Activated naive CD4-positive, alpha-beta T cell treated with anti-CD3 and anti-CD28 coated beads, Interleukin-2, amount 10 ng/mL, durations not matched to agents 7 days and 5 days (primary cell): ENCODE results near the gene PDS5B.

Experiments used
- CTCF ChIA-PET: fragments of 350-600 bp; sonication (Branson Sonifier 250); formaldehyde crosslinking; loops from one replicate; lab custom pipeline; 2021; ENCODE audit warnings: antibody characterized with exemption; lab: Charles Lee
- DNase-seq: peaks from one replicate; pipeline ENCODE4 v3.0.0-alpha.2; 2020
- H3K27ac Mint-ChIP-seq: one replicate; pipeline ENCODE4 v1.8.0; 2021; ENCODE audit warnings: mild to moderate bottlenecking, moderate library complexity, mixed read lengths
- H3K27me3 Mint-ChIP-seq: one replicate; pipeline ENCODE4 v1.8.0; 2021; ENCODE audit warnings: mild to moderate bottlenecking, mixed read lengths
- H3K36me3 Mint-ChIP-seq: one replicate; pipeline ENCODE4 v1.8.0; 2021; ENCODE audit warnings: mixed read lengths
- H3K4me1 Mint-ChIP-seq: one replicate; pipeline ENCODE4 v1.8.0; 2021; ENCODE audit warnings: mixed read lengths
- H3K4me3 Mint-ChIP-seq: one replicate; pipeline ENCODE4 v1.8.0; 2021; ENCODE audit warnings: mild to moderate bottlenecking, moderate library complexity, mixed read lengths
- H3K9me3 Mint-ChIP-seq: one replicate; pipeline ENCODE4 v1.8.0; 2021; ENCODE audit warnings: mixed read lengths

PDS5B gene

DNA sequence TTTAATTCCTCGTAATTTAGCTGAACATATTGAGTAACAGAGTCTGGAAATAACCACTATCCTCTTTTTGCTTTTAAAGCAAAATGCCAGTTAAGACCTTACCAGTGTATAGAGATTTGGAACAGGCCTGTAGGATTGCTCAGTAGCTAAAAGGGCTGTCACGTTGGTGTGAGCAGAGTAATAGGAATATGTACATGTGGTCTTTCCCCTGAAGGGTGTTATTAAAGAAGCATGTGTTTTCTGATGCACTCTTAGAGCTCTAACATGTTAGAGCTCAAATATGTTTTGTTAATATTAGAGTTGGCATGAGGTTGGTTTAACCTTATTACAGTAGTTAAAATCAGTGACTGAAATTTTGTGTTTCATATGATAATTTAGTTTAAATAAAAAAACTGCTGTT lies 172.9 kb downstream of the PDS5B start:
- Mint-ChIP-seq H3K36me3 (peaks cover 63% of the 10 kb centered on the region), H3K4me1 (no peaks in the 10 kb centered on the region)

DNA sequence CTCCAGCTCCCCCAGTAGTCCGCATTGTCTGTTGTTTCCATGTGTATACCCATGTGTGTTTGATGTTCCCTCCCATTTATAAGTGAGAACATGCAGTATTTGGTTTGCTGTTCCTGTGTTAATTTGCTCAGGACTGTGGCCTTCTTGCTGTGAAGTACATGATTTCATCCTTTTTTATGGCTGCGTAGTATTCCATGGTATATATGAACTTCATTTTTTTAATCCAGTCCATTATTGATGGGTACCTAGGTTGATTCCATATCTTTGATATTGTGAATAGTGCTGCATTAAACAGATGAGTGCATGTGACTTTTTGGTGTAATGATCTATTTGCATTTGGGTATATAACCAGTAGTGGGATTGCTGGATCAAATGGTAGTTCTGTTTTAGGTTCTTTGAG lies 175.2 kb downstream of the PDS5B start:
- Mint-ChIP-seq H3K36me3 (peaks cover 60% of the 10 kb centered on the region), H3K27ac (no peak overlapping the region)

More for the DNA sequence above, 172.9 kb downstream of the PDS5B start:
- H3K27ac Mint-ChIP-seq: no peak overlapping the region
- H3K9me3 Mint-ChIP-seq: peaks cover 6% of the 10 kb centered on the region
- DNase-seq: no peak
- H3K4me3 Mint-ChIP-seq: no peak overlapping the region
- CTCF ChIA-PET: interaction anchor here (0.8 to 1.1 kb wide), 2 partner anchors 19 to 88 kb away, joined by 3 read pairs; no protein-coding TSS in a partner anchor
- H3K27me3 Mint-ChIP-seq: no peaks in the 10 kb centered on the region

DNA sequence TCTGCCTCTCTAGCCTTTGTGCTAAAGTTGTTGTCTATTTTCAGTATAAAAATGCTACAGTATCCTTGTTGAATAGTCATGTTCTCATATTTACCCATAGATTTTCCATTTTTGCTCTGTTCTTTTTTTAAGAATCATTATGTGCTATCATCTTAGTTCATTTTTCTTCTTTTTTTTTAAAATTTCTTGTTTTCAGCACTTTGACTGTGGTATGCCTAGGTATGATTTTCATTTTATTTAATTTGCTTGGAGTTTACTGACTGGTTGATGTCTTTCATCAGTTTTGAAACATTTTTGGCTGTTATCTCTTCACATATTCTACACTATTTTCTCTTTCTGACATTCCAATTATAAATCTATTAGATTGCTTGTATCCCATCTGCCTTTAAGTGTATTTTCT lies 192.9 kb downstream of the PDS5B start:
- H3K27ac Mint-ChIP-seq: no peak overlapping the region
- H3K9me3 Mint-ChIP-seq: peaks cover 3% of the 10 kb centered on the region
- H3K4me3 Mint-ChIP-seq: no peak overlapping the region
- H3K36me3 Mint-ChIP-seq: peaks cover 42% of the 10 kb centered on the region
- CTCF ChIA-PET: interaction anchor here (0.9 kb wide), 1 partner anchor 20 kb away, joined by 3 read pairs; no protein-coding TSS in a partner anchor
- H3K27me3 Mint-ChIP-seq: no peaks in the 10 kb centered on the region
- no peak for DNase-seq
- peaks cover 21% of the 10 kb centered on the region for H3K4me1 Mint-ChIP-seq

More for the DNA sequence above, 175.2 kb downstream of the PDS5B start:
- Mint-ChIP-seq H3K4me3 (no peak overlapping the region), H3K27me3 (no peaks in the 10 kb centered on the region), H3K9me3 (peaks cover 6% of the 10 kb centered on the region), H3K4me1 (no peaks in the 10 kb centered on the region)
- no peak for DNase-seq
- CTCF ChIA-PET: no interaction called here

DNA sequence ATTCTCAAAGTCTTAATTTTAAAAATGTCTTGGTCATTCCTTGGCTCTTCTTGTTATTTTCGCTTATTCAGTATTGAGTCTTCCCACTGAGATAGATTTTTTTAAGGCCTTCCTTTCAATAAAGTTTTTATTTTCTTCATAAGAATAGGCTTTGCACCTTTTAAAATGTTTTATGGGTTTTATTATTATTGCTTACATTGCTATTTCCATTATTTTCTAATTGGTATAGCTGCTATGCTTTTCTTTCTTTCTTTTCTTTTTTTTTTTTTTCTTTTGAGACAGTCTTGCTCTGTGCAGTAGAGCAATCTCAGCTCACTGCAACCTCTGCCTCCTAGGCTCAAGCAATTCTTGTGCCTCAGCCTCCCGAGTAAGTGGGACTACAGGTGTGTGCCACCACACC lies 195.7 kb downstream of the PDS5B start:
- Mint-ChIP-seq H3K4me3 (no peak overlapping the region), H3K36me3 (peaks cover 39% of the 10 kb centered on the region), H3K4me1 (peaks cover 37% of the 10 kb centered on the region), H3K27ac (no peak overlapping the region), H3K9me3 (peaks cover 3% of the 10 kb centered on the region), H3K27me3 (no peaks in the 10 kb centered on the region)
- no peak for DNase-seq
- CTCF ChIA-PET: no interaction called here

DNA sequence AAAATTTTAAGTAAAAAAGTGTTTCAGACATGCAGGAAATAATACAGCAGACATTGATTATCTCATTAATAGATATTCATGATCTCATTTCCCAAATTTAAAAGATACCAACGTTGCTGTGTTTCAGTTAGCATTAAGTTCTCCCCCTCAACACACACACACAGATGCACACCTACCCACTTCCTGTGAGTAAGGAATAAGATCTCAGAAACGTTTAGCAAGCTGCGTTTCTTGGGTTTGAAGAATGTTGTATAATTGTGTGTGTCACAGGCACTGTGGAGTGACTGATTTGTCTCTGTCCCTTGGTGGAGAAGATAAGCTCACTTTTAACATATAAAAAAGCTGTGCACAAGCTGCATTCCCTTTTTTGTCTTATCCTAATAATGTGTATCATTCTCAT lies 196.8 kb downstream of the PDS5B start:
- H3K27me3 Mint-ChIP-seq: no peaks in the 10 kb centered on the region
- peaks cover 3% of the 10 kb centered on the region for H3K9me3 Mint-ChIP-seq
- CTCF ChIA-PET: interaction anchor here (1.3 kb wide), 1 partner anchor 130 kb away, joined by 3 read pairs; no protein-coding TSS in a partner anchor
- peak; percentile 37 for DNase-seq
- peaks cover 37% of the 10 kb centered on the region for H3K4me1 Mint-ChIP-seq
- peaks cover 40% of the 10 kb centered on the region for H3K36me3 Mint-ChIP-seq
- peak overlapping the region; percentile 64 for H3K27ac Mint-ChIP-seq
- peak overlapping the region; percentile 58 for H3K4me3 Mint-ChIP-seq

DNA sequence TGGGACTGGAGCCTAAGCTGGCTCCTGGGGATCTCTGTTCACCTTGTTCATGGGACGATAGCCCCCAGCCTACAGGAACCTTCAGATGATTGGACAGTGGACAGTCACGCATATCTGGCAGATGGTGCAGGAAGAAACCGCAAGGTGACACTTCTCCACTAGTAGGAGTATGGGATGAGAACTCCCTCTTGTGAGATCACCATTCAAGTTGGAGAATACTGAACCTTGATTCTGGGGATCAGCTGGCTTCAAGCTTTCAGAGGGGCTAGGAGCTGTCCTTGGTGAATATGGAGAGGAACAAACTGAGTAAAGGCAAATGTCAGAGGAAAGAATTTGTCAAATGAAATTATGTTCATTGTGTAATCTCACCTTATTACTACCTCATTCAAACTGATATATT lies 204.5 kb downstream of the PDS5B start:
- CTCF ChIA-PET: no interaction called here
- Mint-ChIP-seq H3K27me3 (no peaks in the 10 kb centered on the region), H3K27ac (peak overlapping the region; percentile 96), H3K9me3 (peaks cover 8% of the 10 kb centered on the region), H3K4me3 (no peak overlapping the region), H3K36me3 (peaks cover 37% of the 10 kb centered on the region), H3K4me1 (peaks cover 61% of the 10 kb centered on the region)
- DNase-seq: no peak

DNA sequence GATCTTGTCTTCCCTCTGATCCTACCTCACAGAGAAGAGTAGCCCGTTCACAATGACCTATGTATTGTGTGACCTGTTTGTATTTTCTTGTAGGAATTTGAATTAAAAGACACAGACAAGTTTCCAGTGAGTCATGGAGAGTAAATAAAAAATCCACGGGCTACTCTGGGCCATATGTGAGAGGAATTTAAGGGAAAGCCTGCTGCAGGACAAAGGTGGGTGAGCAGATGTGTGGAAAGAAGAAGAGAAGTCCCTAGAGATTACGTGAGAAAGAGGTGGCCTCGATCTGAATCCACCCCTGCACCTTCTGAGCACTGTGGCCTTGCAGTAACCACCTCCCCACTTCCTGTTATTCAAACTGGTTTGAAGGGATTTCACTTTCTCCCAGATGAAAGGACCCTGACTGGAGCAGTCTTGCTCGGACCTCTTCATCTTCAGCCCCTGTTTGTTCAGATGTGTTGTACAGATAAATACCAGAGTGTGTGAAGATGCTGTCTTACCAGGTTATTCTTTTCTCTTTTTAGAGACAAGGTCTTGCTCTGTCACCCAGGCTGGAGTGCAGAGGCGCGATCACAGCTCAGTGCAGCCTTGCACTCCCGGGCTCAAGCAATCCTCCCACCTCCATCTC lies 205.4 kb downstream of the PDS5B start:
- peak; percentile 78 for DNase-seq
- peak overlapping the region; percentile 96 for H3K27ac Mint-ChIP-seq
- H3K4me3 Mint-ChIP-seq: peak overlapping the region; percentile 27
- H3K27me3 Mint-ChIP-seq: no peaks in the 10 kb centered on the region
- H3K36me3 Mint-ChIP-seq: peaks cover 34% of the 10 kb centered on the region
- peaks cover 11% of the 10 kb centered on the region for H3K9me3 Mint-ChIP-seq
- peaks cover 57% of the 10 kb centered on the region for H3K4me1 Mint-ChIP-seq
- CTCF ChIA-PET: interaction anchor here (1.0 kb wide), 1 partner anchor 55 kb away, joined by 6 read pairs; no protein-coding TSS in a partner anchor

DNA sequence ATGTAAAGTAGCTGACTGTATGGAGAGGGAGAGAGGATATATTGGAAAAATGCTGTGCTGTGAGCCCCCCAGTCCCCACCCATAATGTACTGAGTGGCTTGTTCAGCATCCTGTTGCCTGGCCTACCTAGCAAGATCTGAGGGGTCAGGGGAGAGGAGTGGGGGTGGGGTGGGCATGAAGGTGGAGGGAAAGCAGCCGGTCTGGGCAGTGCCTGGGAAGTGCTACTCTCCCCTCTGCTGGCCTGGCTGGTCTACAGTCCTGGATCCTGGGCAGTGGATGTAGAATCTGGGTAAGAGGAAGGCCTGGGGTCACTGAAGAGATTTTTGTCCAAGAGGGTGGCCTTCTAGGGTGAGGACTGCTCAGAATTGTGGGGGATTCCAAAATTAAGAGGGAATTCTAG lies 210.5 kb downstream of the PDS5B start:
- Mint-ChIP-seq H3K4me3 (no peak overlapping the region), H3K4me1 (peaks cover 32% of the 10 kb centered on the region), H3K27ac (no peak overlapping the region), H3K36me3 (peaks cover 14% of the 10 kb centered on the region), H3K27me3 (no peaks in the 10 kb centered on the region), H3K9me3 (peaks cover 12% of the 10 kb centered on the region)
- DNase-seq: no peak
- CTCF ChIA-PET: no interaction called here

DNA sequence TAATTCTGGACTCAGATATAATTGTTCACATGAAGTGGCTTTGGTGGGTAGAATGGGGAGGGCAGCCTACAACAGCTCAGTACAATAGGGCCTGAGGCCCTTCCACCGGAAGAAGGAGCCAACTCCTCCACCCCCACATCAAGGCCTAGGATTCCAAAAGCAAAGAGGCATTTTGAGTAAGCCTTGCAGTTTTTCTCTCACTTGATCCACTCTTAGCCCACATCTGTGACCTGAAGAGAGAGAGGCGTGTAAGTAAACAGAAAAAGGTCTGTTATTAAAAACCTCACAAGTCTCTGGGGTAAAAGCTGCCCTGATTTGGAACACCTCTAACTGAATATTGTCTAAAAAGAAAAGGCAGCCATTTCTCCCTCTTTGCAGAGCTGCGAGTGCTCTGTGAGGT lies 215.9 kb downstream of the PDS5B start:
- Mint-ChIP-seq H3K27ac (no peak overlapping the region), H3K4me1 (no peaks in the 10 kb centered on the region), H3K27me3 (peaks cover 10% of the 10 kb centered on the region), H3K4me3 (no peak overlapping the region), H3K36me3 (peaks cover 4% of the 10 kb centered on the region), H3K9me3 (peaks cover 12% of the 10 kb centered on the region)
- CTCF ChIA-PET: interaction anchor here (1.1 kb wide), 1 partner anchor 19 kb away, joined by 4 read pairs; no protein-coding TSS in a partner anchor
- no peak for DNase-seq

DNA sequence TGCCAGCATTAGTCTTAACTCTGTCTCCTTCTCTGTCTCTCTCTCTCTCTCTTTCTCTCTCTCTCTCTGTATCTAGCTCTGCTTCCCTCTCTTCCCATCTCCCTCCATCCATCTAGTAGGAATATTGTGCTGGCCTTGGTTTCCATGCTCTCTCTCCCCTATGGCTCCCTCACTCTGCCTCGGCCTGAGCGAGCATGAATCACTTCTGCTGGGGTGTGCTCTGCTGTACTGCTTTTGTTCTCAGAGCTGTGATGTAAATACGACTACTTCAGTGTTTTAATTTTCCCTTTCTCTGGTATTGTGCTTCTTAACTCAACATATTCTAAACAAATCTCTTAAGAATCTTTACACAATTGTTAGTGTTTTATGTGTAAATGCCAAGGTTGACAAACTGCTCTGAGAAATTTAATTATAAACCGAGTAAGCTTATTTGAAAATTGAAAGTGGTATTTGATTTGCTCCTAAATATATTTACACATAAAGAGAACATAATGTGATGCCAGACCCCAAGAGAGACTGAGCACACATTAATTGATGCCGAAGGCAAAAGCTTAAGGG lies 218.5 kb downstream of the PDS5B start:
- H3K4me1 Mint-ChIP-seq: no peaks in the 10 kb centered on the region
- CTCF ChIA-PET: interaction anchor here (1.5 kb wide), 1 partner anchor 11 kb away, joined by 3 read pairs; no protein-coding TSS in a partner anchor
- H3K36me3 Mint-ChIP-seq: peaks cover 2% of the 10 kb centered on the region
- no peak overlapping the region for H3K27ac Mint-ChIP-seq
- DNase-seq: no peak
- no peak overlapping the region for H3K4me3 Mint-ChIP-seq
- peaks cover 12% of the 10 kb centered on the region for H3K9me3 Mint-ChIP-seq
- H3K27me3 Mint-ChIP-seq: peaks cover 10% of the 10 kb centered on the region

DNA sequence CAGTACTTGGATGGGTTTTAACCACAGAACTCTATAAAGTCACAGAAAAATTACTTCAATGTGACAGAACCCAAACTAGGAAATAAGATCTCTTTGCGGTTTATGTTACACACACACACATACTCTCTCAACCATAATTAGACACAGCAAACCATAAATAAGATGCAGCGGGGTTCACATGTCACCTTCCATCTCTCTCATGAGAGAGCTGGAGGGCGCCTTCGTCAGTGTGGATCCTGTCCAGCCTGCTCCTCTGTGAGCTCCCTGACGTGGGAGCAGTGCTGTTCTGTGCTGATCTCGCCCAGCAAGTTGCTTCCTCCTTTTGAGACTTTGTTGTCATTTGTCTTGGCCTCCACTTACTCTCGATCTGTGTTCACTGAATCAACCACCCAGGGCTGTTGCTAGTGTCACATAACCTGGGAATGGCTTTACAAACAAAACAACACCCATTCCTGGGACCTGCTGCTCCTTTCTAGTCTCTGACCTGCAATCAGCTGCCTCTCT lies 225.1 kb downstream of the PDS5B start:
- H3K9me3 Mint-ChIP-seq: peaks cover 20% of the 10 kb centered on the region
- H3K4me3 Mint-ChIP-seq: peak overlapping the region; percentile 35
- H3K36me3 Mint-ChIP-seq: peaks cover 8% of the 10 kb centered on the region
- peaks cover 24% of the 10 kb centered on the region for H3K4me1 Mint-ChIP-seq
- DNase-seq: peak; percentile 58
- CTCF ChIA-PET: interaction anchor here (0.8 kb wide), 1 partner anchor 131 kb away, joined by 3 read pairs; no protein-coding TSS in a partner anchor
- H3K27ac Mint-ChIP-seq: peak overlapping the region; percentile 86
- peaks cover 5% of the 10 kb centered on the region for H3K27me3 Mint-ChIP-seq

DNA sequence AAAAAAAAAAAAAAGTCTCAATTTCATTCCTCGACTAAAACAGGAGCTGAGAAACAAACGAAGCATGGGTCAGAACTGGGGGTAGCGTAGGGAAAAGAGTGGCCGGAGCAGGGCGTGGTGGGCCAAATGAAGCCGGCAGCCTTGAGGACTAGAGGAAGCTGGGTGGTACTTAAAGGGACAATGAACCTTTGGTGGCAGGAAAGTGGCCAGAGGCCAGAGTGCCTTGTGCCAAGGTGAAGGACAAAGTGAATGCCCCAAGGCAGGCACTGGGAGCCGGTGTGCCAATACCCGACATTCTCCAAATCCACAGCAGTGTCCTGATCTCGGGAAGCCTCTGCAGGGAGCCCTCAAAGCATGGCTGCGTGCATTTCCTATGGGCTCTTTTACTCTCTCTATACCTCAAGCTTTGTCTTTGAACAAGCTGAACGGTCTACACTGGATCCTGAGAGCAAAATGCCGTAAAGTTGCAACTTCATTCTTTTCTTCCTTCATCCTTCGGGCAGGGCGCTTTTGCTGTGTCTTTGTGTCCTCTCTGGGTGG lies 235.0 kb downstream of the PDS5B start:
- H3K4me1 Mint-ChIP-seq: peaks cover 4% of the 10 kb centered on the region

DNA sequence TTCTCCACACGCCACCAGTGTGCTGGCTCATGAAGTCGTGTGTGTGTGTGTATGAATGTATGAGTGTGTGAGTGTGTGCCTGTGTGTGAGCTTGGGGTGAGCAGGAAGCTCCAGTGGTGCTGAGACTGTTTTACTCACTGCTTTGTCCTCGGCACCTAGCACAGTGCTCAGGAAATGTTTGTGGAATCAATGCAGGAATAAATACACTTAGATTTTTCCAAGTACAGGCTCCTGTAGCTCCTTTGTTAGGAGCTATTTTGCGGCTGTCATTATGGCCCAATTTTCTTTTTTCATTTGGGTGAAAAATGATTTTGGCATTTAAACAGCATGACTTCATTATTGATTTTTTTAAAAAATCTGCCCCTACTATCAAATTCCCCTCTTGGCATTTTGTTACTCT lies 236.5 kb downstream of the PDS5B start:
- Mint-ChIP-seq H3K4me3 (no peak overlapping the region), H3K4me1 (no peaks in the 10 kb centered on the region), H3K9me3 (no peaks in the 10 kb centered on the region), H3K27ac (no peak overlapping the region), H3K27me3 (peaks cover 8% of the 10 kb centered on the region), H3K36me3 (no peaks in the 10 kb centered on the region)
- no peak for DNase-seq
- CTCF ChIA-PET: no interaction called here

More for the DNA sequence above, 235.0 kb downstream of the PDS5B start:
- CTCF ChIA-PET: interaction anchor here (0.7 kb wide), 1 partner anchor 20 kb away, joined by 4 read pairs; no protein-coding TSS in a partner anchor
- peaks cover 8% of the 10 kb centered on the region for H3K27me3 Mint-ChIP-seq
- H3K27ac Mint-ChIP-seq: no peak overlapping the region
- H3K4me3 Mint-ChIP-seq: no peak overlapping the region
- H3K9me3 Mint-ChIP-seq: no peaks in the 10 kb centered on the region
- no peaks in the 10 kb centered on the region for H3K36me3 Mint-ChIP-seq
- no peak for DNase-seq

DNA sequence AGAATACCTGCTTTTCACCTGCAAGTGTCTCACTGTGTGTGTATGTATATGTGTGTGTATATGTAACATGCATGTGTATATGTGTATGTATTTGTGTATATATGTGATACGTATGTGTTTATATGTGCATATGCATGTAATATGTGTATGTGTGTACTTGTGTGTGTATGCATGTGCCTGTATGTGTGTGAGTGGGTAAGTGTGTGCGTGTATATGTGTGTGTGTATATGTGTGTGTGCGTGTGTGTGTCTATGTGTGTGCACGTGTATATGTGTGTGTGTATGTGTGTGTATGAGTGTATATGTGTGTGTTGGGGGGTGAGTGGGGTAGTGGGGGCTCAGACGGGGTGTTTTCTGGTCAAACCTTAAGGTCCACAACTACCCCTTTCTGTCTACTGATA lies 237.3 kb downstream of the PDS5B start:
- H3K27ac Mint-ChIP-seq: no peak overlapping the region
- no peaks in the 10 kb centered on the region for H3K4me1 Mint-ChIP-seq
- peaks cover 8% of the 10 kb centered on the region for H3K27me3 Mint-ChIP-seq
- H3K9me3 Mint-ChIP-seq: no peaks in the 10 kb centered on the region
- H3K4me3 Mint-ChIP-seq: no peak overlapping the region
- CTCF ChIA-PET: no interaction called here
- DNase-seq: no peak
- no peaks in the 10 kb centered on the region for H3K36me3 Mint-ChIP-seq
